22Rv1 (cell line): ENCODE results near the gene CD79B.
"Not testable (repeated sequence)": the region's sequence is repeated elsewhere in the genome, so short reads cannot be mapped to it uniquely, and the experiment has no call there.

ENCODE experiments used
- CTCF ChIP-seq: fragments of 450-650 bp; IDR thresholded peaks from 2 replicates; pipeline ENCODE4 v1.5.1; 2017; ENCODE audit warnings: mild to moderate bottlenecking
- ZFX ChIP-seq: fragments of 450-650 bp; IDR thresholded peaks from 2 replicates; pipeline ENCODE4 v1.6.1; 2017; ENCODE audit warnings: antibody characterized with exemption, borderline replicate concordance

- not testable (repeated sequence) for TF ChIP-seq CTCF, ZFX
Observed at GRCh38 chr17:63901971-63902370, 30.2 kb downstream of the CD79B start.
